Hippocampal formation (tissue), 2 donors: ENCODE measurements around the gene ATP11A.

Source experiments
- DNase-seq, 2 donors: peaks; one replicate each; lab custom pipeline; 2025; lab: John Stamatoyannopoulos, UW

The ATP11A gene

GRCh38 chr13:112723771-112724170 is 33.9 kb downstream of the ATP11A start:
- no peak for DNase-seq

- no peak for DNase-seq
Measured at GRCh38 chr13:112724788-112725345, 35.0 kb downstream of the ATP11A start.

DNA sequence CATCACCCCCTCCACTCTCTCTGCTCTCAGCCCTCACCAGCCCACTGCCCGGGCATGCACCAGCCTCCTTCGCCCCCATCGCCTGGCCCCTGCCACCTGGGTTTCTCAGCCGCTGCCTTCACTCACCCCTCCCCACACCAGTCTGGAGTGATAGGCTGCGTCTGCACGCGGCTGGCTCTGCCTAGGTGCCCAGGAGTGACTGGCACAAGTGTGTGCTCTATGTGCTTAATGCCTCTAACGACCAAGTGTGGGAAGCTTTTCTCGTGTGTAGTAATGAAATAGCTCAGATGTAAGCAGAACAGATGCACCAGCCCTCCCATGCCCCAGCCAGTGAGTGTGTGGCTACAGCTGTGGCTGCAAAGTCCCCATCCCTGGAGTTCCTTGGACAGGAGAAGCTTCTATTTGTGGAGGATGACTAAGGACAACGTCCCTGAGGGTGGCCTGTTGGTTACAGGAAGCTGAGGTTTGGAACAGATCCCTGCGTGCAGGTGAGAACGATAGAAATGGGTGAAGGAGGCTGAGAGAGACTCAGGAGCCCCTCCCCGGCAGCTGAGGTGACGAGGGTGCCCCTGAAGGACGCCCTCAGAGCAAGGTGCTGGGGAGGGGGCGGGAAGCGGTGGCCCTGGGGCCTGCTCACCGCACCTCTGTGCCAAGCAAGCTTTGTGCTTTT is 35.6 kb downstream of the ATP11A start:
- DNase-seq: no peak

- no peak for DNase-seq
Measured at GRCh38 chr13:112726016-112726767, 36.4 kb downstream of the ATP11A start.

- no peak for DNase-seq
Measured at GRCh38 chr13:112727581-112727980, 37.7 kb downstream of the ATP11A start.

DNA sequence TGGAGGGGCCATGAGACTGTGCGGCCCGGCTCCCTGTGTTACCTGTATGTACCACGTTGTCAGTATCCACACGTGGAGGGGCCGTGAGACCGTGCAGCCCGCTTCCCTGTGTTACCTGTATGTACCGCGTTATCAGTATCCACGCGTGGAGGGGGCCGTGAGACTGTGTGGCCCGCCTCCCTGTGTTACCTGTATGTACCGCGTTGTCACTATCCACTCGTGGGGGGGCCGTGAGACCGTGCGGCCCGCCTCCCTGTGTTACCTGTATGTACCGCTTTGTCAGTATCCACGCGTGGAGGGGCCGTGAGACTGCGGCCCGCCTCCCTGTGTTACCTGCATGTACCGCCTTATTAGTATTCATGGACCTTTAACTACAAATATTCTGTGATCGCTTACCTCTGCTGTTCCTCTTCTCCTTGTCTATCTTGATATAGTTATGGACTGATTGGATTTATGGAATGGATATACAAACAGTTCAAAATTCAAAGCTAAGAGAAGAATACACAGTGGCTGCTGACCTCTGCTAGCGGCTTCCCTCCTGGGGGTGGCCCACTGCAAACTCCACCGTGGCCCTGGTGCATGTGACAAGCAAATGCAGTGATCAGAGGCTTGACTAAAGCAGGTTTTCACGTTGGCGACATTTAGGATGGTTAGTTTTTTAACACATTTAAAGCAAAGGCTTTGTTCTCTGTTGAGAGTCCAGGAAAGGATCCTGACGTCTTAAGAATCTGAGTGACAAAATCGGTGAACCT is 38.7 kb downstream of the ATP11A start:
- no peak for DNase-seq

GRCh38 chr13:112729408-112729807 is 39.6 kb downstream of the ATP11A start:
- no peak for DNase-seq

GRCh38 chr13:112730157-112730671 is 40.4 kb downstream of the ATP11A start:
- no peak for DNase-seq

- no peak for DNase-seq
Measured at GRCh38 chr13:112731667-112732616, 42.1 kb downstream of the ATP11A start.

DNA sequence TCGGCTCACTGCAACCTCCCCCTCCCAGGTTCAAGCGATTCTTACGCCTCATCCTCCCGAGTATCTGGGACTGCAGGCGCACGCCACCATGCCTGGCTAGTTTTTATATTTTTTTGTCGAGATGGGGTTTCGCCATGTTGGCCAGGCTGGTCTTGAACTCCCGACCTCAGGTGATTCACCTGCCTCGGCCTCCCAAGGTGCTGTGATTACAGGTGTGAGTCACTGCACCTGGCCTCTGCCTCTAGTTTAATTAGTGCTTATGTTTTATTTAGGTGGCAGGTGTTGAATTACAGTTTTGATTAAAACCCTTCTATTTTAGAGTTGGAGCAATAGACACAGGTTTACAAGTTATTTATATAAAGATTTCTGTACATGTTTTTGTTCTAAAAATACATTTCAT is 42.8 kb downstream of the ATP11A start:
- no peak for DNase-seq

DNA sequence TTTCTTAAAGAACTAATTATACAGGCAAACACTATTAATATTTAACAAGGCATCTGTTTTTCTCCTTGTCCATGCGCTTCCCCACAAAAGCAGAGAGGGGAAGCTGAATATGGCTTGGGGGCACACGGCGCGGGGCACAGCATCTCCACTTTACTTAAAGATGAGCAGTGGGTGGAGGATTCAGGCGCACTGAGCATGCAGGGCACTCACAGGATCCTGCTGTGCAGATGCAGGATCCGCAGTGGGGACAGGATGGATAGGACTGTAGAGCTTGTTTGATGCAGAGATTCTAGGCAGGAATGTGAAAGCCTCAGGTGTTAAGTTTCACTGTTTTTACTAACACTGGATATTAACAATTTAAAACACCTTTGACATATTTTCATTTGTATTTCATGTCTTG is 43.3 kb downstream of the ATP11A start:
- DNase-seq: no peak

GRCh38 chr13:112733661-112734379 is 44.0 kb downstream of the ATP11A start:
- DNase-seq: no peak

GRCh38 chr13:112734696-112735547 is 45.1 kb downstream of the ATP11A start:
- no peak for DNase-seq

GRCh38 chr13:112735791-112736190 is 46.0 kb downstream of the ATP11A start:
- DNase-seq: no peak

DNA sequence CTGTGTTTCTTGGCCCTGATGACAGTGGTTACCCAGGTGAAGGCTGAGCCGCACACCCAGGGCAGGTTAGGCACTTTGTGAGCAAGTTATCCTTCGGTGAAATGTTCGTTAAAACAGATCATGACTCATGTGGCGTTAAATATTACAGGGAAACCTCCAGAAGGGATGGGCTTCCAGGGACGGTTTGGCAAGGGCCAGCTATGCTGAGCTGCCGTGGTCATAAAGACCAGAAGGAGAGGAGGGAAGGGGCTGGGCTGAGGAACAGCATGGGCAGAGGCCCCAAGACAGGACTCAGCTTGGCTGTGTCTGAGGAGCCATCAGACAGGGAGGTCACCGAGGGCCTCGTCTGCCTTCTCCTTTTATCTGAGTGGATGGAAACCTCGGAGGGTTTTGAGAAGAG is 47.5 kb downstream of the ATP11A start:
- DNase-seq: no peak

GRCh38 chr13:112738606-112739005 is 48.8 kb downstream of the ATP11A start:
- DNase-seq: no peak

DNA sequence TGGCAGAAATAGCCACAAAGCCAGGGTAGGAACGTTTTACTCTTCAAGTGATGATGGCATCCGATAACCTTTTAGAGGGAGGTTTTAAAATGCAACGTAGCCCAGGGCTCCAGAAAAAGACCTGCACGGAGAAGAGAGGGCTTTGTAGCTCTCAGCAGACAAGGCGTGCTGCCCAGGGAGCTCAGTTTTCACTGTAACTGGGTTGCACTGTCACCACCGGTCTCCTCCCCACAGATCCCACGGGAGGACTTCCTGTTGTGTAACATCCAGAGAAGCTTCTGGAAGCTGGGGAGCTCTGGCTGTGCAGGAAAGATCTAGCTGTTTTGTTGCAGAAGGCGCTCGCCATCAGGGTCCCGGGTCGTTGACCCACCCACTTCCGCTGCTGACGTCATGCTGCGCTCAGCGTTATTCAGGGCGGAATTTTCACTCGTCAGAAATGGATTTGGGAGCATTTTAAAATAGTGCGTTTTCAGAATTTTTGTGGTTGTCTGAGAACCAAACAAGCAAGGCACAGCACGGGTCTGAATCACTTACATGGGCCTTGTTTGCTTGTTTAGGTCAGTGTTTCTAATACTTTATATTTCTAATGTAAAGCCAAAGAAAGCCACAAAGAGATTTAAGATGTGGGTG is 50.8 kb downstream of the ATP11A start:
- no peak for DNase-seq

DNA sequence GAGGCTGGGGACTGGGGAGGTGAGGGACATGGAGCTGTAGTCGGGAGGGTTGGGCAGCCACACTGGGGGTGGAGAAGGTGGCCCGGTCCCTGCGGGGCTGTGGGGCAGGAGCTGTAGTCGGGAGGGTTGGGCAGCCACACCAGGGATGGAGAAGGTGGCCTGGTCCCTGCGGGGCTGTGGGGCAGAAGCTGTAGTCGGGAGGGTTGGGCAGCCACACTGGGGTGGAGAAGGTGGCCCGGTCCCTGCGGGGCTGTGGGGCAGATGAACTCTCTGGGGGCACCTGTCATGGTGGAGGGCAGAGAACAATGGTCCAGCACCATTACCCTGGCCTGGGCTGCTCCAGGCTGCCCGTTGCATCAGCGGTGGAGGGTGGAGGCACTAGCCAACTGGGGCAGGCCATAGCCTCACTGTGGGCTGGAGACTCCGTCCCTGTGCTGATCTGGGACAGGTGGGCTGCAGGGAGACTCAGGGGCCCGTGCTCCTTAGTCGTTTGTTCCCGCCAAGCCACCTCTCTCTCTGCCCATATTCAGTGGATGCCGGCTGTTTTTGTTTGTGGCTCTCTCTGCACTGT is 51.4 kb downstream of the ATP11A start:
- DNase-seq: no peak
